Measurements from ENCODE around the gene PRKACB.

The PRKACB gene

GRCh38 chr1:84135341-84135740, 8.7 kb upstream of the PRKACB start:
- Histone ChIP-seq H3K4me3 (ENCODE audit: low read depth, low read length) (no peak overlapping the region), H3K27ac (no peak overlapping the region), H3K4me1 (no peaks in the 10 kb centered on the region), H3K79me2 (no peaks in the 10 kb centered on the region), H3K9ac (no peak overlapping the region), H3K4me2 (ENCODE audit: low read length) (no peak overlapping the region), H3K9me3 (ENCODE audit: control insufficient read depth, low read length) (no peaks in the 10 kb centered on the region), H3K36me3 (ENCODE audit: control insufficient read depth, insufficient read depth, low read length) (peaks cover 2% of the 10 kb centered on the region), H2AFZ (no peak overlapping the region), H3K27me3 (ENCODE audit: control insufficient read depth, insufficient read depth, low read length) (no peaks in the 10 kb centered on the region)
- no peak for TF ChIP-seq CTCF (IDR thresholded peaks at IDR 0.05)

- Histone ChIP-seq H3K36me3 (ENCODE audit: control insufficient read depth, insufficient read depth, low read length) (no peaks in the 10 kb centered on the region), H3K9me3 (ENCODE audit: control insufficient read depth, low read length) (no peaks in the 10 kb centered on the region), H3K79me2 (no peaks in the 10 kb centered on the region), H3K4me3 (ENCODE audit: low read depth, low read length) (no peak overlapping the region), H2AFZ (no peak overlapping the region), H3K4me2 (ENCODE audit: low read length) (no peak overlapping the region), H3K9ac (no peak overlapping the region), H3K4me1 (no peaks in the 10 kb centered on the region), H3K27me3 (ENCODE audit: control insufficient read depth, insufficient read depth, low read length) (no peaks in the 10 kb centered on the region), H3K27ac (no peak overlapping the region)
- peak; percentile 12 for TF ChIP-seq CTCF (IDR thresholded peaks at IDR 0.05)
Measured at GRCh38 chr1:84141182-84142003, 2.7 kb upstream of the PRKACB start.

GRCh38 chr1:84145068-84145467, 997 bp downstream of the PRKACB start:
- Histone ChIP-seq H2AFZ (no peak overlapping the region), H3K27ac (no peak overlapping the region), H3K4me1 (no peaks in the 10 kb centered on the region), H3K36me3 (ENCODE audit: control insufficient read depth, insufficient read depth, low read length) (no peaks in the 10 kb centered on the region), H3K27me3 (ENCODE audit: control insufficient read depth, insufficient read depth, low read length) (no peaks in the 10 kb centered on the region), H3K4me3 (ENCODE audit: low read depth, low read length) (peak overlapping the region; percentile 11), H3K9me3 (ENCODE audit: control insufficient read depth, low read length) (no peaks in the 10 kb centered on the region), H3K4me2 (ENCODE audit: low read length) (no peak overlapping the region), H3K79me2 (no peaks in the 10 kb centered on the region), H3K9ac (no peak overlapping the region)
- no peak for TF ChIP-seq CTCF (IDR thresholded peaks at IDR 0.05)

GRCh38 chr1:84146411-84147032, 2.5 kb downstream of the PRKACB start:
- no peak overlapping the region for H3K4me3 ChIP-seq (ENCODE audit: low read depth, low read length)
- no peak for TF ChIP-seq CTCF (IDR thresholded peaks at IDR 0.05)

More at GRCh38 chr1:84146411-84147032, 2.5 kb downstream of the PRKACB start:
- Histone ChIP-seq H2AFZ (no peak overlapping the region), H3K4me1 (no peaks in the 10 kb centered on the region), H3K36me3 (ENCODE audit: control insufficient read depth, insufficient read depth, low read length) (no peaks in the 10 kb centered on the region), H3K9me3 (ENCODE audit: control insufficient read depth, low read length) (no peaks in the 10 kb centered on the region), H3K79me2 (no peaks in the 10 kb centered on the region), H3K27ac (no peak overlapping the region), H3K9ac (no peak overlapping the region), H3K4me2 (ENCODE audit: low read length) (no peak overlapping the region), H3K27me3 (ENCODE audit: control insufficient read depth, insufficient read depth, low read length) (no peaks in the 10 kb centered on the region)

Measured in parathyroid adenoma (tissue), 2 donors.